B cell (primary cell): ENCODE results near the gene MPPED2. TPM values are rescaled to one million over a fixed set of nuclear protein-coding genes. Genes with fewer than 3 reads are reported as not detected.
A peak's percentile ranks its signal among the peaks of the same experiment; 100 is the strongest.

Experiments used
- ATAC-seq: fragments of 200-7000 bp; cut with Tn5 transposase; one replicate; pipeline ENCODE4 v1.10.0; 2021; ENCODE audit warnings: low read depth, mild to moderate bottlenecking, moderate number of reproducible peaks, moderate library complexity
- CTCF ChIA-PET: fragments of 350-600 bp; sonication (Branson Sonifier 250); formaldehyde crosslinking; loops from one replicate; lab custom pipeline; 2021; ENCODE audit warnings: antibody characterized with exemption, inconsistent platforms; lab: Charles Lee
- POLR2A ChIA-PET: fragments of 350-600 bp; sonication (Branson Sonifier 250); formaldehyde crosslinking; loops from one replicate; lab custom pipeline; 2021; ENCODE audit warnings: antibody characterized with exemption; lab: Charles Lee
- DNase-seq: peaks from one replicate; pipeline ENCODE4 v3.0.0; 2013
- H2AFZ ChIP-seq: 2 replicates; pipeline ENCODE4 v1.6.1; 2012; ENCODE audit warnings: mild to moderate bottlenecking, low read depth, low read length; ENCODE audit not compliant: insufficient read depth, poor library complexity, severe bottlenecking
- H3K27ac ChIP-seq, 2 donors: 1 replicate in 1 of 2; 2 replicates in 1 of 2; pipeline ENCODE4 v1.5.1; 2012 to 2013; ENCODE audit warnings: low read length in 2 of 2, mild to moderate bottlenecking in 2 of 2, moderate library complexity in 1 of 2
- H3K27me3 ChIP-seq, 4 experiments: fragments of 200-600 bp in 1 of 4; sonication (generic) in 1 of 4; replicated peaks in 1 of 4; 1 replicate in 2 of 4; 2 replicates in 2 of 4; pipeline versions ENCODE4 v1.6.1 to v1.7.0; 2013 to 2016; ENCODE audit warnings: low read length in 3 of 4, mild to moderate bottlenecking in 2 of 4, mixed read lengths in 1 of 4, moderate library complexity in 1 of 4; ENCODE audit not compliant: insufficient read depth in 4 of 4, control insufficient read depth in 3 of 4; ENCODE audit errors: control extremely low read depth in 1 of 4
- H3K36me3 ChIP-seq, 2 experiments: replicated peaks in 1 of 2; 1 replicate in 1 of 2; 2 replicates in 1 of 2; pipeline versions ENCODE4 v1.6.1 to v1.7.1; 2013; ENCODE audit warnings: low read length in 1 of 2; ENCODE audit not compliant: insufficient read depth in 2 of 2, control insufficient read depth in 1 of 2; ENCODE audit errors: control extremely low read depth in 1 of 2, extremely low read depth in 1 of 2
- H3K4me1 ChIP-seq, 2 donors: fragments of 200-600 bp in 1 of 2; sonication (generic) in 1 of 2; 1 replicate in 1 of 2; 2 replicates in 1 of 2; pipeline versions ENCODE4 v1.5.1 to v1.6.1; 2013 to 2017; ENCODE audit warnings: low read length in 2 of 2; ENCODE audit not compliant: control insufficient read depth in 2 of 2, insufficient read depth in 2 of 2
- H3K4me2 ChIP-seq: replicated peaks from 2 replicates; pipeline ENCODE3; 2012; ENCODE audit warnings: mild to moderate bottlenecking, low read depth, low read length; ENCODE audit not compliant: poor library complexity, severe bottlenecking
- H3K4me3 ChIP-seq, 5 experiments: fragments of 200-600 bp in 1 of 5; sonication (generic) in 1 of 5; 1 replicate in 3 of 5; 2 replicates in 2 of 5; pipeline versions ENCODE4 v1.5.1 to v1.7.0; 2011 to 2016; ENCODE audit warnings: low read length in 4 of 5, mild to moderate bottlenecking in 4 of 5, low read depth in 2 of 5, control low read depth in 1 of 5, moderate library complexity in 1 of 5; ENCODE audit not compliant: insufficient read depth in 1 of 5; ENCODE audit errors: control extremely low read depth in 1 of 5, extremely low read depth in 1 of 5
- H3K79me2 ChIP-seq: fragments of 200-600 bp; sonication (generic); one replicate; pipeline ENCODE4 v1.6.0; 2016; ENCODE audit warnings: low read length; ENCODE audit not compliant: control insufficient read depth, insufficient read depth
- H3K9ac ChIP-seq: fragments of 200-600 bp; sonication (generic); 2 replicates; pipeline ENCODE4 v1.6.1; 2017; ENCODE audit warnings: mild to moderate bottlenecking, low read length, moderate library complexity
- H3K9me3 ChIP-seq, 3 donors: one replicate each; pipeline versions ENCODE4 v1.6.1 to v1.7.1; 2013; ENCODE audit warnings: low read length in 2 of 3; ENCODE audit not compliant: control insufficient read depth in 2 of 3, insufficient read depth in 1 of 3; ENCODE audit errors: control extremely low read depth in 1 of 3
- H4K20me1 ChIP-seq: 2 replicates; pipeline ENCODE4 v1.6.0; 2012; ENCODE audit warnings: mild to moderate bottlenecking, low read length; ENCODE audit not compliant: insufficient read depth, control insufficient read depth, poor library complexity, severe bottlenecking
- H3K27ac Mint-ChIP-seq: one replicate; pipeline ENCODE4 v1.8.0; 2021; ENCODE audit warnings: mixed read lengths
- H3K27me3 Mint-ChIP-seq: one replicate; pipeline ENCODE4 v1.8.0; 2021; ENCODE audit warnings: mixed read lengths
- H3K4me1 Mint-ChIP-seq: one replicate; pipeline ENCODE4 v1.8.0; 2021; ENCODE audit warnings: mixed read lengths
- H3K4me3 Mint-ChIP-seq: one replicate; pipeline ENCODE4 v1.8.0; 2021; ENCODE audit warnings: mixed read lengths
- H3K9me3 Mint-ChIP-seq: one replicate; pipeline ENCODE4 v1.8.0; 2022; ENCODE audit warnings: mixed read lengths; ENCODE audit not compliant: insufficient read depth
- CTCF ChIP-seq: fragments of 200-600 bp; IDR thresholded peaks from one replicate; pipeline ENCODE4 v1.8.0; 2022; ENCODE audit warnings: antibody characterized with exemption, mild to moderate bottlenecking
- EZH2 ChIP-seq: IDR thresholded peaks from 2 replicates; pipeline ENCODE4 v1.6.1; 2012; ENCODE audit warnings: borderline replicate concordance, low read depth, mild to moderate bottlenecking, moderate library complexity, low read length; ENCODE audit not compliant: insufficient read depth, poor library complexity, severe bottlenecking
- WGBS: methylation state at CpG from one replicate; pipeline ENCODE4 v1.1.5; 2013; ENCODE audit warnings: missing lambda C conversion rate; ENCODE audit not compliant: insufficient coverage; 5-methylcytosine and 5-hydroxymethylcytosine counted together
- intact Hi-C: fragments of 100-400 bp; cut with micrococcal nuclease; formaldehyde crosslinking; loops from one replicate; pipeline ENCODE4 v1.10.0; 2022
- polyA plus RNA-seq: library from polyadenylated mRNA; depleted of rRNA; stranded (reverse); fragments of >200 nt; gene quantifications from 2 replicates; pipeline ENCODE4 v1.2.3, GENCODE V29; 2012
- total RNA-seq, 2 donors: library from RNA; stranded (reverse); fragments of 120-200 nt in 1 of 2; gene quantifications; 1 replicate in 1 of 2; 2 replicates in 1 of 2; pipeline versions ENCODE4 v1.2.3 to v1.2.4, GENCODE V29; 2013 to 2022

MPPED2 gene
- total and polyA plus RNA-seq, 2 donors (not counting 1 experiment from before 2014, with no cell fraction given), result 0.70 to 1.1 TPM

- ATAC-seq (no peak), DNase-seq (no peak)
- intact Hi-C loops, result no loop called here
- Mint-ChIP-seq H3K4me3 (no peak overlapping the region), H3K27ac (no peak overlapping the region), H3K27me3 (peaks cover 3% of the 10 kb centered on the region), H3K4me1 (peaks cover 9% of the 10 kb centered on the region), H3K9me3 (no peaks in the 10 kb centered on the region)
- H2AFZ ChIP-seq, result peak overlapping the region; percentile 26
- no peaks in the 10 kb centered on the region for H3K79me2 ChIP-seq
- H3K4me3 ChIP-seq, result no peak overlapping the region
- TF ChIP-seq CTCF (no peak), EZH2 (no peak)
- ChIA-PET POLR2A (no interaction called here), CTCF (no interaction called here)
- no peak overlapping the region for H3K9ac ChIP-seq
- no peaks in the 10 kb centered on the region for H3K27me3 ChIP-seq
- H3K9me3 ChIP-seq, result no peaks in the 10 kb centered on the region
- WGBS, result 10% methylated on average over 2 of the region's 4 CpGs
- H3K27ac ChIP-seq, result no peak overlapping the region
- no peak overlapping the region for H3K4me2 ChIP-seq
- peaks cover 0 to 5% of the 10 kb centered on the region in 2 donors for H3K4me1 ChIP-seq
- H3K36me3 ChIP-seq, result no peaks in the 10 kb centered on the region
- no peaks in the 10 kb centered on the region for H4K20me1 ChIP-seq
Measured at GRCh38 chr11:30511408-30511807, 74.7 kb downstream of the MPPED2 start.

DNA sequence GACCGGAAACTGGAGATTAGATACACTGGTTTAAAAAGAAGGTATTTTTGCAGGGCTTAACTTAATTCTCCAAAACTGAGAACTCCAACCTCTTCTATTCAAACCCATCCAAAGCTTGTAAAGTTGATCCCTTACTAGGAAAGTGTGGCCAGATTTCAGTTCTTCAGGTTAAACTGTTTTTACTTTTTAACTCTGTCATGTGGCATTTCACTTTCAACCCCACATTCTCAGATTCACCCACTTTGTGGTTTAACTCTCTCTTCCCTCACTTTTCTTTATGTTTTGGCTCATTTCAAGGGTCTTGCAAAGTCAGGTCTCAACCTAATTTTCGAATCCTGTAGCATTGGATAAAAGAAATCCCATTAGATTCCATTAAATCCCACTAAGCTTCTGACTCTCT, 75.4 kb downstream of the MPPED2 start:
- Histone ChIP-seq H2AFZ (no peak overlapping the region), H3K9me3 (no peaks in the 10 kb centered on the region), H3K4me2 (no peak overlapping the region), H3K9ac (no peak overlapping the region), H3K36me3 (no peaks in the 10 kb centered on the region), H3K4me1 (peaks cover 0 to 5% of the 10 kb centered on the region in 2 donors), H3K27me3 (no peaks in the 10 kb centered on the region), H3K4me3 (no peak overlapping the region), H3K79me2 (no peaks in the 10 kb centered on the region), H3K27ac (no peak overlapping the region), H4K20me1 (no peaks in the 10 kb centered on the region)
- Mint-ChIP-seq H3K4me3 (no peak overlapping the region), H3K9me3 (no peaks in the 10 kb centered on the region), H3K27me3 (peaks cover 3% of the 10 kb centered on the region), H3K27ac (no peak overlapping the region), H3K4me1 (peaks cover 9% of the 10 kb centered on the region)
- ChIA-PET POLR2A (no interaction called here), CTCF (no interaction called here)
- ATAC-seq (no peak), DNase-seq (no peak)
- TF ChIP-seq EZH2 (no peak), CTCF (no peak)
- intact Hi-C loops, result no loop called here
- no CpG with 5 or more reads among the region's 2 CpGs for WGBS
